Ovary (tissue), 3 donors: ENCODE results near the gene THAP9.

Source experiments
- EP300 ChIP-seq: sonication (generic); formaldehyde crosslinking; IDR thresholded peaks from one replicate; pipeline ENCODE4 v1.6.1; 2017; ENCODE audit warnings: antibody characterized with exemption
- POLR2A ChIP-seq: fragments of 450-650 bp; IDR thresholded peaks from one replicate; pipeline ENCODE4 v1.6.1; 2017; ENCODE audit warnings: antibody characterized with exemption, mild to moderate bottlenecking, moderate library complexity
- TF ChIP-seq, protein P1 (sequence below), 3 donors: fragments of 450-650 bp in 2 of 3; fragments of 200-600 bp in 1 of 3; IDR thresholded peaks; one replicate each; pipeline versions ENCODE4 v1.5.1 to v1.8.0; 2016 to 2022; ENCODE audit warnings: antibody characterized with exemption in 3 of 3, mild to moderate bottlenecking in 1 of 3
- donor health status: DM: no; HTN: no; CAD: no.

DNA sequence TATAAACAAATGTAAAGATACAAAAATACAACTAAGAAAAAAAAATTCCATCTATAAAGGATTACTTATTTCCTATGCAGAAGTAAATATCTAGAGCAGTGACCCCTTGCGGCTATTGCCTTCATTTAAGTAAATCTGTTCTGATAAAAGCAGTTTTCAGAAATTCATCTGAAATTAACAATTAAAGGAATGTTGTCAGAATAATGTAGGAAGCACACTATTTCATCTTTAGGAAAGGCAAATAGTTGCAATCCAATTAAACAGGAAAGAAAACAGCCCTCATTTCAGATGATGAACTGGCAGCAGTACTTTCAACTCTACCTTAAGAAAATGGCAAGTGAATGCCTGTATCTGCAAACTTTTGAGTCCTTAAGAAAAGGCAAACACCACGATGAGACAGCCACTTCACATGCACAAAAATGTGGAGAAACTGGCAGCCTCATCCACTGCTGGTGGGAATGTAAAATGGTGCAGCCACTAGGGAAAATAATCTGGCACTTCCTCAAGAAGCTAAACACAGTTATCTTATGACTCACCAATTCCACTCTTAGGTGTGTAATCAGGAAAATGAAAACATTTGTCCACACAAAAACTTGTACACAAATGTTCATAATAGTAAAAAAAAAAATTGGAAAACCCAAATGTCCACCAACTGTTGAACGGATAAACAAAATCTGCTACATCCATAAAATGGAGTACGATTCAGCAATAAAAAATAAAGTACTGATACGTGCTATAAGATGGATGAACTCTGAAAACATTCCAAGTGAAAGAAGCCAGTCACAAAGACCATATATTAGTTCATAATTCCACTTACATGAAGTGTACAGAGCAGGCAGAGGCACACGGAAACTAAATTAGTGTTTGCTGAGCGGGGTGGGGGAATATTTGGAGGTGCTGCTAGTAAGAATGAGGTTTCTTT, 2.0 kb upstream of the THAP9 start:
- TF ChIP-seq POLR2A: no peak
- TF ChIP-seq, protein P1, sequence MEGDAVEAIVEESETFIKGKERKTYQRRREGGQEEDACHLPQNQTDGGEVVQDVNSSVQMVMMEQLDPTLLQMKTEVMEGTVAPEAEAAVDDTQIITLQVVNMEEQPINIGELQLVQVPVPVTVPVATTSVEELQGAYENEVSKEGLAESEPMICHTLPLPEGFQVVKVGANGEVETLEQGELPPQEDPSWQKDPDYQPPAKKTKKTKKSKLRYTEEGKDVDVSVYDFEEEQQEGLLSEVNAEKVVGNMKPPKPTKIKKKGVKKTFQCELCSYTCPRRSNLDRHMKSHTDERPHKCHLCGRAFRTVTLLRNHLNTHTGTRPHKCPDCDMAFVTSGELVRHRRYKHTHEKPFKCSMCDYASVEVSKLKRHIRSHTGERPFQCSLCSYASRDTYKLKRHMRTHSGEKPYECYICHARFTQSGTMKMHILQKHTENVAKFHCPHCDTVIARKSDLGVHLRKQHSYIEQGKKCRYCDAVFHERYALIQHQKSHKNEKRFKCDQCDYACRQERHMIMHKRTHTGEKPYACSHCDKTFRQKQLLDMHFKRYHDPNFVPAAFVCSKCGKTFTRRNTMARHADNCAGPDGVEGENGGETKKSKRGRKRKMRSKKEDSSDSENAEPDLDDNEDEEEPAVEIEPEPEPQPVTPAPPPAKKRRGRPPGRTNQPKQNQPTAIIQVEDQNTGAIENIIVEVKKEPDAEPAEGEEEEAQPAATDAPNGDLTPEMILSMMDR (IDR thresholded peaks at IDR 0.05): peak in 1 of 3 donors; percentile 21
- no peak for TF ChIP-seq EP300
